GM12872 (cell line): Measurements from ENCODE around the gene TENM4.

ENCODE experiments used
- CTCF ChIP-seq: IDR thresholded peaks from 3 replicates; pipeline ENCODE4 v1.5.1; 2011; ENCODE audit warnings: low read depth, mild to moderate bottlenecking, low read length, moderate library complexity; ENCODE audit not compliant: insufficient read depth

TENM4 gene

GRCh38 chr11:79047980-79048379 lies 392.9 kb downstream of the TENM4 start:
- TF ChIP-seq CTCF = no peak

- TF ChIP-seq CTCF = no peak
These were observed 393.5 kb downstream of the TENM4 start for GRCh38 chr11:79047321-79047720.

- TF ChIP-seq CTCF = no peak
These were observed 394.5 kb downstream of the TENM4 start for GRCh38 chr11:79046366-79046765.

GRCh38 chr11:79045800-79046304 lies 395.0 kb downstream of the TENM4 start:
- no peak for TF ChIP-seq CTCF

- TF ChIP-seq CTCF = no peak
These were observed 395.6 kb downstream of the TENM4 start for GRCh38 chr11:79045018-79045799.

- no peak for TF ChIP-seq CTCF
These were observed 396.6 kb downstream of the TENM4 start for GRCh38 chr11:79044201-79044600.

GRCh38 chr11:79043726-79044125 lies 397.1 kb downstream of the TENM4 start:
- no peak for TF ChIP-seq CTCF

- TF ChIP-seq CTCF = 0 out of 3 replicates have a peak, but pooled peaks have one; percentile 1
These were observed 398.0 kb downstream of the TENM4 start for GRCh38 chr11:79042824-79043223.
